GM18870 (cell line): Measurements from ENCODE around the gene FAM83G.

Source experiments
- ATAC-seq: cut with Tn5 transposase; IDR thresholded peaks from one replicate; pipeline ENCODE4 v1.9.1; 2021; ENCODE audit warnings: moderate library complexity; ENCODE audit not compliant: unreplicated experiment

FAM83G gene

GRCh38 chr17:19010729-19011505, 6.4 kb upstream of the FAM83G start:
- no peak for ATAC-seq

- no peak for ATAC-seq
These were observed 5.4 kb upstream of the FAM83G start for GRCh38 chr17:19009970-19010369.

- no peak for ATAC-seq
These were observed 2.1 kb upstream of the FAM83G start for GRCh38 chr17:19006698-19007097.

GRCh38 chr17:19005789-19006430, 1.3 kb upstream of the FAM83G start:
- ATAC-seq: no peak

GRCh38 chr17:19005137-19005773, 691 bp upstream of the FAM83G start:
- ATAC-seq: no peak

- no peak for ATAC-seq
These were observed 782 bp downstream of the FAM83G start for GRCh38 chr17:19003543-19004420.

- no peak for ATAC-seq
These were observed 1.6 kb downstream of the FAM83G start for GRCh38 chr17:19002805-19003542.

- ATAC-seq: no peak
These were observed 2.5 kb downstream of the FAM83G start for GRCh38 chr17:19001907-19002590.

- ATAC-seq: no peak
These were observed 3.8 kb downstream of the FAM83G start for GRCh38 chr17:19000531-19001325.

- ATAC-seq: no peak
These were observed 4.7 kb downstream of the FAM83G start for GRCh38 chr17:18999911-19000310.

GRCh38 chr17:18999394-18999793, 5.2 kb downstream of the FAM83G start:
- ATAC-seq: no peak

- ATAC-seq: no peak
These were observed 6.8 kb downstream of the FAM83G start for GRCh38 chr17:18997650-18998196.

GRCh38 chr17:18996458-18996857, 8.1 kb downstream of the FAM83G start:
- no peak for ATAC-seq

GRCh38 chr17:18995220-18995619, 9.3 kb downstream of the FAM83G start:
- ATAC-seq: no peak

- no peak for ATAC-seq
These were observed 9.9 kb downstream of the FAM83G start for GRCh38 chr17:18994631-18995030.

GRCh38 chr17:18993905-18994526, 10.5 kb downstream of the FAM83G start:
- no peak for ATAC-seq

- no peak for ATAC-seq
These were observed 12.0 kb downstream of the FAM83G start for GRCh38 chr17:18992454-18993130.
